KMS-11 (cell line): Measurements from ENCODE around the gene MSI2.

Experiments used
- H2AFZ ChIP-seq: fragments of 200-600 bp; sonication (generic); 2 replicates; pipeline ENCODE4 v1.6.1; 2016; ENCODE audit warnings: antibody characterized with exemption, mixed run types, low read depth
- H3K27ac ChIP-seq: fragments of 200-600 bp; sonication (generic); 2 replicates; pipeline ENCODE4 v1.6.1; 2016; ENCODE audit warnings: mild to moderate bottlenecking, mixed run types
- H3K27me3 ChIP-seq: fragments of 200-600 bp; sonication (generic); 2 replicates; pipeline ENCODE4 v1.6.1; 2017; ENCODE audit warnings: mild to moderate bottlenecking, low read depth, mixed run types, moderate library complexity; ENCODE audit not compliant: insufficient read depth
- H3K36me3 ChIP-seq: fragments of 200-600 bp; sonication (generic); 2 replicates; pipeline ENCODE4 v1.6.1; 2017; ENCODE audit warnings: mild to moderate bottlenecking, mixed run types; ENCODE audit not compliant: insufficient read depth
- H3K4me1 ChIP-seq: fragments of 200-600 bp; sonication (generic); 2 replicates; pipeline ENCODE4 v1.6.1; 2016; ENCODE audit warnings: mild to moderate bottlenecking, low read depth, mixed run types; ENCODE audit not compliant: poor library complexity, severe bottlenecking
- H3K4me2 ChIP-seq: fragments of 200-600 bp; sonication (generic); 2 replicates; pipeline ENCODE4 v1.7.0; 2016; ENCODE audit warnings: mild to moderate bottlenecking, mixed run types
- H3K4me3 ChIP-seq: fragments of 200-600 bp; sonication (generic); IDR thresholded peaks from 2 replicates; pipeline ENCODE4 v1.6.1; 2017; ENCODE audit warnings: low read depth, low read length, mixed read lengths; ENCODE audit not compliant: insufficient read depth
- H3K79me2 ChIP-seq: fragments of 200-600 bp; sonication (generic); 2 replicates; pipeline ENCODE4 v1.6.1; 2016; ENCODE audit warnings: low read depth, mixed run types; ENCODE audit not compliant: insufficient read depth
- H3K9ac ChIP-seq: fragments of 200-600 bp; sonication (generic); 2 replicates; pipeline ENCODE4 v1.6.1; 2016; ENCODE audit warnings: mild to moderate bottlenecking, mixed run types
- H4K20me1 ChIP-seq: fragments of 200-600 bp; sonication (generic); 2 replicates; pipeline ENCODE4 v1.6.1; 2016; ENCODE audit warnings: mild to moderate bottlenecking, mixed run types; ENCODE audit not compliant: insufficient read depth
- CTCF ChIP-seq: fragments of 200-600 bp; sonication (generic); conservative IDR thresholded peaks from 2 replicates; pipeline ENCODE4 v1.6.1; 2017; ENCODE audit warnings: low read depth, mild to moderate bottlenecking, antibody characterized with exemption, low read length, moderate library complexity, mixed read lengths

MSI2 gene

GRCh38 chr17:57593739-57594462 lies 337.6 kb downstream of the MSI2 start:
- Histone ChIP-seq H3K4me1 (peaks cover 27% of the 10 kb centered on the region), H3K36me3 (no peaks in the 10 kb centered on the region; the same call in 1 of the 2 replicates), H2AFZ (no peak overlapping the region), H3K27ac (no peak overlapping the region), H3K9ac (no peak overlapping the region), H3K4me2 (no peak overlapping the region), H3K27me3 (no peaks in the 10 kb centered on the region), H3K4me3 (no peak overlapping the region), H3K79me2 (0 out of 2 replicates have a peak, but pooled peaks cover 3% of the 10 kb centered on the region), H4K20me1 (no peaks in the 10 kb centered on the region)
- no peak for TF ChIP-seq CTCF

- Histone ChIP-seq H3K9ac (no peak overlapping the region), H3K36me3 (no peaks in the 10 kb centered on the region; the same call in 1 of the 2 replicates), H3K79me2 (0 out of 2 replicates have a peak, but pooled peaks cover 3% of the 10 kb centered on the region)
Measured at GRCh38 chr17:57594767-57595166, 338.4 kb downstream of the MSI2 start.

GRCh38 chr17:57595426-57595825 lies 339.1 kb downstream of the MSI2 start:
- TF ChIP-seq CTCF = no peak
- Histone ChIP-seq H3K9ac (no peak overlapping the region), H4K20me1 (no peaks in the 10 kb centered on the region), H3K27me3 (no peaks in the 10 kb centered on the region), H3K36me3 (no peaks in the 10 kb centered on the region; the same call in 1 of the 2 replicates), H3K4me1 (peaks cover 35% of the 10 kb centered on the region), H3K79me2 (0 out of 2 replicates have a peak, but pooled peaks cover 5% of the 10 kb centered on the region), H2AFZ (no peak overlapping the region), H3K4me2 (no peak overlapping the region), H3K4me3 (no peak overlapping the region), H3K27ac (no peak overlapping the region)

More at GRCh38 chr17:57594767-57595166, 338.4 kb downstream of the MSI2 start:
- Histone ChIP-seq H3K27me3 (no peaks in the 10 kb centered on the region), H3K4me2 (no peak overlapping the region), H3K27ac (no peak overlapping the region), H2AFZ (no peak overlapping the region), H3K4me1 (peaks cover 35% of the 10 kb centered on the region), H3K4me3 (no peak overlapping the region), H4K20me1 (no peaks in the 10 kb centered on the region)
- TF ChIP-seq CTCF = no peak

GRCh38 chr17:57595947-57596695 lies 339.8 kb downstream of the MSI2 start:
- H3K36me3 ChIP-seq = no peaks in the 10 kb centered on the region; the same call in 1 of the 2 replicates
- no peak overlapping the region for H3K9ac ChIP-seq
- no peak overlapping the region for H3K27ac ChIP-seq
- no peak for TF ChIP-seq CTCF
- no peak overlapping the region for H3K4me3 ChIP-seq
- H4K20me1 ChIP-seq = no peaks in the 10 kb centered on the region
- H2AFZ ChIP-seq = no peak overlapping the region
- H3K4me2 ChIP-seq = no peak overlapping the region
- no peaks in the 10 kb centered on the region for H3K27me3 ChIP-seq
- peaks cover 10% of the 10 kb centered on the region; the same call in 1 of the 2 replicates for H3K79me2 ChIP-seq
- H3K4me1 ChIP-seq = peaks cover 41% of the 10 kb centered on the region
